IMR-90 (cell line): ENCODE data around the gene PMM1. TPM values are rescaled to one million over a fixed set of nuclear protein-coding genes. Genes with fewer than 3 reads are reported as not detected.
A peak's percentile ranks its signal among the peaks of the same experiment; 100 is the strongest.

ENCODE experiments used
- ATAC-seq: fragments of 200-7000 bp; cut with Tn5 transposase; 2 replicates; pipeline ENCODE4 v1.9.1; 2020; ENCODE audit warnings: low read depth, mild to moderate bottlenecking, moderate library complexity
- BruUV-seq: library from RNA; stranded (reverse); fragments of 400-500 nt; replicated peaks from 2 replicates; lab custom pipeline; 2021; lab: Mats Ljungman, UMichigan
- CTCF ChIA-PET: fragments of 300-600 bp; formaldehyde crosslinking; extraction: SDS; loops from one replicate; lab custom pipeline; 2021; ENCODE audit warnings: antibody characterized with exemption; lab: Yijun Ruan, JAX
- POLR2A ChIA-PET: fragments of 300-600 bp; sonication (Branson Sonifier 250); formaldehyde crosslinking; loops from one replicate; lab custom pipeline; 2022; ENCODE audit warnings: antibody characterized with exemption; ENCODE audit not compliant: unreplicated experiment; lab: Charles Lee
- DNase-seq: peaks from one replicate; pipeline ENCODE4 v3.0.0; 2013
- H2AFZ ChIP-seq: replicated peaks from 2 replicates; pipeline ENCODE3; 2013; ENCODE audit warnings: low read length, mild to moderate bottlenecking; ENCODE audit not compliant: poor library complexity
- H2AK5ac ChIP-seq: 2 replicates; pipeline ENCODE4 v1.6.1; 2013; ENCODE audit warnings: low read depth, low read length, inconsistent platforms
- H2AK9ac ChIP-seq: replicated peaks from 2 replicates; pipeline ENCODE3; 2013; ENCODE audit warnings: mild to moderate bottlenecking, low read depth, low read length, moderate library complexity; ENCODE audit not compliant: poor library complexity
- H2BK120ac ChIP-seq: 2 replicates; pipeline ENCODE4 v1.6.1; 2013; ENCODE audit warnings: low read depth, low read length, inconsistent platforms
- H2BK15ac ChIP-seq: 3 replicates; pipeline ENCODE4 v1.6.1; 2013; ENCODE audit warnings: low read depth, low read length, inconsistent platforms
- H2BK20ac ChIP-seq: 2 replicates; pipeline ENCODE4 v1.6.1; 2013; ENCODE audit warnings: low read depth, mild to moderate bottlenecking, inconsistent platforms, low read length, moderate library complexity
- H2BK5ac ChIP-seq: 2 replicates; pipeline ENCODE4 v1.6.1; 2013; ENCODE audit warnings: mild to moderate bottlenecking, low read depth, low read length, inconsistent platforms; ENCODE audit not compliant: poor library complexity, severe bottlenecking
- H3K14ac ChIP-seq: replicated peaks from 2 replicates; pipeline ENCODE4 v1.6.1; 2013; ENCODE audit warnings: low read depth, low read length, inconsistent platforms
- H3K18ac ChIP-seq: 2 replicates; pipeline ENCODE4 v1.6.1; 2013; ENCODE audit warnings: low read depth, low read length, control low read depth
- H3K23ac ChIP-seq: 2 replicates; pipeline ENCODE4 v1.6.1; 2013; ENCODE audit warnings: low read depth, low read length, inconsistent platforms
- H3K27ac ChIP-seq: 2 replicates; pipeline ENCODE4 v1.5.1; 2013; ENCODE audit warnings: mild to moderate bottlenecking, control low read depth, low read length; ENCODE audit not compliant: insufficient read depth
- H3K27me3 ChIP-seq: 2 replicates; pipeline ENCODE4 v1.6.1; 2013; ENCODE audit warnings: low read length; ENCODE audit not compliant: control insufficient read depth, insufficient read depth
- H3K36me3 ChIP-seq: 2 replicates; pipeline ENCODE4 v1.6.1; 2013; ENCODE audit warnings: low read length, mixed read lengths; ENCODE audit not compliant: control insufficient read depth, insufficient read depth
- H3K4ac ChIP-seq: 2 replicates; pipeline ENCODE4 v1.6.1; 2013; ENCODE audit warnings: low read depth, low read length, inconsistent platforms
- H3K4me1 ChIP-seq: 2 replicates; pipeline ENCODE4 v1.6.1; 2013; ENCODE audit warnings: low read length, mixed read lengths; ENCODE audit not compliant: control insufficient read depth, insufficient read depth
- H3K4me2 ChIP-seq: 2 replicates; pipeline ENCODE4 v1.6.1; 2013; ENCODE audit warnings: low read depth, mild to moderate bottlenecking, control low read depth, low read length, moderate library complexity
- H3K4me3 ChIP-seq: 2 replicates; pipeline ENCODE4 v1.5.1; 2013; ENCODE audit warnings: low read depth, mild to moderate bottlenecking, control low read depth, low read length, moderate library complexity; ENCODE audit not compliant: insufficient read depth
- H3K56ac ChIP-seq: 2 replicates; pipeline ENCODE4 v1.6.1; 2013; ENCODE audit warnings: low read length, inconsistent platforms; ENCODE audit not compliant: insufficient read depth; ENCODE audit errors: extremely low read depth
- H3K79me1 ChIP-seq, 2 experiments: 2 replicates each; pipeline ENCODE4 v1.6.1; 2013; ENCODE audit warnings: low read length in 2 of 2, inconsistent platforms in 1 of 2, low read depth in 1 of 2
- H3K9ac ChIP-seq: 2 replicates; pipeline ENCODE4 v1.6.1; 2013; ENCODE audit warnings: low read depth, low read length, control low read depth
- H3K9me1 ChIP-seq: 2 replicates; pipeline ENCODE4 v1.6.1; 2013; ENCODE audit warnings: low read length, inconsistent platforms; ENCODE audit not compliant: insufficient read depth
- H3K9me3 ChIP-seq: 2 replicates; pipeline ENCODE4 v1.6.1; 2013; ENCODE audit warnings: low read length; ENCODE audit not compliant: control insufficient read depth, insufficient read depth
- H4K20me1 ChIP-seq: 2 replicates; pipeline ENCODE4 v1.6.1; 2013; ENCODE audit warnings: low read length, inconsistent platforms; ENCODE audit not compliant: insufficient read depth
- H4K5ac ChIP-seq: 2 replicates; pipeline ENCODE4 v1.6.1; 2013; ENCODE audit warnings: mild to moderate bottlenecking, low read depth, low read length, control low read depth
- H4K8ac ChIP-seq, 2 experiments: 2 replicates each; pipeline ENCODE4 v1.6.1; 2013; ENCODE audit warnings: low read depth in 2 of 2, low read length in 2 of 2, control low read depth in 1 of 2, inconsistent platforms in 1 of 2
- H4K91ac ChIP-seq: 2 replicates; pipeline ENCODE4 v1.6.1; 2013; ENCODE audit warnings: low read depth, low read length, inconsistent platforms; ENCODE audit not compliant: insufficient read depth
- BHLHE40 ChIP-seq: fragments of 150-350 bp; IDR thresholded peaks from 2 replicates; pipeline ENCODE4 v1.6.1; 2016; ENCODE audit warnings: mild to moderate bottlenecking, low read depth, low read length
- FOS ChIP-seq: fragments of 150-350 bp; IDR thresholded peaks from 2 replicates; pipeline ENCODE4 v1.6.1; 2016; ENCODE audit warnings: low read depth, low read length
- MAFK ChIP-seq: IDR thresholded peaks from 2 replicates; pipeline ENCODE4 v1.6.1; 2012; ENCODE audit warnings: low read depth, low read length, improper control_type of control experiment
- MAZ ChIP-seq: IDR thresholded peaks from 2 replicates; pipeline ENCODE4 v1.6.1; 2012; ENCODE audit warnings: low read depth, mild to moderate bottlenecking, low read length, improper control_type of control experiment, moderate library complexity, borderline replicate concordance
- WGBS, 2 experiments: methylation state at CpG; one replicate each; pipeline versions ENCODE4 v1.1.5 to v1.1.7; 2013; ENCODE audit warnings: missing lambda C conversion rate in 2 of 2; ENCODE audit not compliant: insufficient read length in 1 of 2; ENCODE audit errors: extremely low coverage in 2 of 2; 5-methylcytosine and 5-hydroxymethylcytosine counted together
- dilution Hi-C: fragments of 300-500 bp; cut with HindIII; formaldehyde crosslinking; loops from one replicate; pipeline ENCODE4 v1.14.3; 2018; ENCODE audit warnings: low sequenced_read_pairs; ENCODE audit not compliant: unreplicated experiment
- in situ Hi-C: fragments of 300-500 bp; cut with MboI; formaldehyde crosslinking; loops from 3 replicates; pipeline ENCODE4 v1.14.3; 2019; ENCODE audit warnings: low sequenced_read_pairs, inconsistent platforms, mixed read lengths
- intact Hi-C: fragments of 100-400 bp; cut with micrococcal nuclease; formaldehyde crosslinking; loops from 2 replicates; pipeline ENCODE4 v1.10.0; 2022
- polyA plus RNA-seq, 3 experiments: library from polyadenylated mRNA; depleted of rRNA; stranded (reverse); fragments of >200 nt; gene quantifications; 2 replicates each; pipeline ENCODE4 v1.2.3, GENCODE V29; 2012; ENCODE audit warnings: low replicate concordance in 1 of 3
- total RNA-seq: library from RNA; depleted of rRNA; stranded (reverse); fragments of >200 nt; gene quantifications from 2 replicates; pipeline ENCODE4 v1.2.3, GENCODE V29; 2012

PMM1 gene
- total and polyA plus RNA-seq, 2 of the 4 experiments (the other 2 are of a cell fraction): 22.8 to 92.8 TPM

DNA sequence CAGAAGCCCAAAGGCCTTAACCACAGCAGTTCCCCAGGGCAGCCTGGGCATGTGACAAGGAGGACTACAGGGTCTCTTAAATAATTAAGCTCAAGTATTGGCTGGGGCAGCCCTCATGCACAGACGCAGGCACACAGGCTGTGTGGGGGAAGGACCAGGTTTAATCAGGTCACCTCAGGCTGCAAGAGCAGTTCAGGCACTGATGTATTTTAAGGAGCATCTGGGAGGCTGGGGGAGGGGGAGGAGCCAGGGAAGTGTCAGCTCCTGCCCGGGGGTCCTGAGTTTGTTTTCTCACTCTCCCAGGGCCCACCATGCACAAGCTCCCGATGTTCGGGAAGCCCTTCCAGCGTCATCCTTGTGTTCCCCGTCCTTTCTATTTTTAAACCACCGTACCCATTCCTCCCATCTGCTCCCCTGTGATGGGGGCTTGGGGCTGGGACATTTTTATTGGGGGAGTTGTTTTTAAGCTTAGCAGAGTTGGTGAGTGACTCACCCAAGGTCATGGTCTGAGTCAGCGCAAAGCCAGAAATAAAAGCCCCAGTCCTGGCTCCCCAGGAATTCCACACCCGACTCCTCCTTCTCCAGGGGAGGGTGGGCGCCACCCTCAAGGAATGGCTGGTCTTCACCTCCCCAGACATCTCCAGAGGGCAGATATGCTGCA, 26.5 kb downstream of the PMM1 start:
- H4K91ac ChIP-seq: peak overlapping the region; percentile 96
- H3K9ac ChIP-seq: peak overlapping the region; percentile 37
- no CpG with 5 or more reads among the region's 10 CpGs for WGBS, 2 experiments
- H2BK120ac ChIP-seq: peak overlapping the region; percentile 92
- H3K23ac ChIP-seq: peak overlapping the region; percentile 96
- peaks cover 27% of the 10 kb centered on the region for H3K4me1 ChIP-seq
- H3K9me1 ChIP-seq: peaks cover 19% of the 10 kb centered on the region
- peak overlapping the region; percentile 21; the same call in 1 of the 2 replicates for H3K4me3 ChIP-seq
- ATAC-seq: peak; percentile 57
- peak overlapping the region; percentile 98 for H2AK5ac ChIP-seq
- H3K27me3 ChIP-seq: no peaks in the 10 kb centered on the region
- peak overlapping the region; percentile 73 for H3K27ac ChIP-seq
- TF ChIP-seq FOS (peak; percentile 92), MAFK (peak; percentile 52), MAZ (peak; percentile 88), BHLHE40 (no peak; the same call in 1 of the 2 replicates)
- peak overlapping the region; percentile 85 for H2AFZ ChIP-seq
- H2BK5ac ChIP-seq: peak overlapping the region; percentile 93
- H3K14ac ChIP-seq: peak overlapping the region; percentile 95
- POLR2A ChIA-PET: no interaction called here
- H3K4ac ChIP-seq: peak overlapping the region; percentile 98
- H3K4me2 ChIP-seq: peak overlapping the region; percentile 94
- H3K79me1 ChIP-seq: peaks cover 14 to 70% of the 10 kb centered on the region in 2 experiments; a peak in 3 of 4 replicates
- H4K8ac ChIP-seq: peak overlapping the region; percentile 24 to 87
- H2BK15ac ChIP-seq: peak overlapping the region; percentile 98
- peak overlapping the region; percentile 75 for H4K5ac ChIP-seq
- H4K20me1 ChIP-seq: peaks cover 3% of the 10 kb centered on the region; the same call in 1 of the 2 replicates
- CTCF ChIA-PET: interaction anchor here (1.1 kb wide), 1 partner anchor 19 kb away, joined by 4 read pairs; the partner anchor contains the start of gene POLR3H
- peaks cover 3% of the 10 kb centered on the region; the same call in 1 of the 2 replicates for H3K36me3 ChIP-seq
- no TSS peak for BruUV-seq
- H3K56ac ChIP-seq: peak overlapping the region; percentile 60; the same call in 1 of the 2 replicates
- peak overlapping the region; percentile 98 for H2BK20ac ChIP-seq
- dilution Hi-C loops (no loop called here), intact Hi-C loops (no loop called here), in situ Hi-C loops (no loop called here)
- H2AK9ac ChIP-seq: peak overlapping the region; percentile 99
- H3K18ac ChIP-seq: peak overlapping the region; percentile 77
- no peaks in the 10 kb centered on the region for H3K9me3 ChIP-seq
- peak; percentile 85 for DNase-seq
